ENCODE measurements around the gene SLC43A1.
A peak's percentile ranks its signal among the peaks of the same experiment; 100 is the strongest.

The SLC43A1 gene

DNA sequence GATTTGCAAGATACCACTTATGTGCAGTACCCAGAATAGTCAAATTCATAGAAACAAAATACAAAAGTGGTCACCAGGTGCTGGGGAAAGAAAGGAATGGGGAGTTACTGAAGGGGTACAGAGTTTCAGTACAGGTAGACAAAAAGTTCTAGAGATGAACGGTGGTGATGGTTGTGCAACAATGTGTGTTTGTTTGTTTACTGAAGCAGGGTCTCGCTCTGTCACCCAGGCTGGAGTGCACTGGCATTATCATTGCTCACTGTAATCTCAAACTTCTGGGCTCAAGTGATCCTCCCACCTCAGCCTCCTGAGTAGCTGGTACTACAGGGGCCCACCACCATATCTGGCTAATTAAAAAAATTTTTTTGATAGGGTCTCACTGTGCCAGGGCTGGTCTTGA, 39.9 kb upstream of the SLC43A1 start:
- Histone ChIP-seq H3K9ac (ENCODE audit: low read length) (no peak overlapping the region), H3K23ac (ENCODE audit: low read length) (no peak overlapping the region), H2BK5ac (ENCODE audit: low read depth, low read length, poor library complexity) (no peak overlapping the region), H2BK12ac (ENCODE audit: low read length) (no peak overlapping the region), H3K27ac (ENCODE audit: low read depth, low read length) (no peak overlapping the region), H3K4ac (ENCODE audit: low read depth, low read length) (no peak overlapping the region), H3K27me3 (ENCODE audit: insufficient read depth, low read length) (no peaks in the 10 kb centered on the region), H3K4me1 (ENCODE audit: control insufficient read depth in 1 of 2, insufficient read depth in 2 of 2, low read length in 2 of 2) (peaks cover 4 to 13% of the 10 kb centered on the region in 2 experiments), H3K18ac (ENCODE audit: low read length) (no peak overlapping the region), H3K4me2 (ENCODE audit: low read length) (no peak overlapping the region), H3K79me1 (ENCODE audit: low read length) (no peaks in the 10 kb centered on the region), H4K91ac (ENCODE audit: low read depth, low read length) (no peak overlapping the region), H3K4me3 (ENCODE audit: low read depth, low read length) (no peak overlapping the region), H3K36me3 (ENCODE audit: control insufficient read depth in 1 of 2, insufficient read depth in 2 of 2, low read length in 2 of 2) (no peaks in the 10 kb centered on the region), H3K14ac (ENCODE audit: low read length) (no peak overlapping the region), H4K12ac (ENCODE audit: low read depth, low read length) (no peak overlapping the region), H2BK120ac (ENCODE audit: insufficient read depth, low read length, poor library complexity) (no peak overlapping the region), H3K9me3 (ENCODE audit: insufficient read depth, low read depth, low read length) (peaks cover 4% of the 10 kb centered on the region), H3K79me2 (ENCODE audit: control insufficient read depth, insufficient read depth, low read length, poor library complexity) (no peaks in the 10 kb centered on the region), H4K8ac (ENCODE audit: low read depth, low read length) (no peak overlapping the region), H2AK5ac (ENCODE audit: low read length) (no peak overlapping the region), H2AFZ (ENCODE audit: insufficient read depth, low read length, poor library complexity) (no peak overlapping the region)
- DNase-seq: no peak
- no CpG with 5 or more reads among the region's 2 CpGs for WGBS (ENCODE audit: extremely low coverage, insufficient coverage, insufficient read length)

DNA sequence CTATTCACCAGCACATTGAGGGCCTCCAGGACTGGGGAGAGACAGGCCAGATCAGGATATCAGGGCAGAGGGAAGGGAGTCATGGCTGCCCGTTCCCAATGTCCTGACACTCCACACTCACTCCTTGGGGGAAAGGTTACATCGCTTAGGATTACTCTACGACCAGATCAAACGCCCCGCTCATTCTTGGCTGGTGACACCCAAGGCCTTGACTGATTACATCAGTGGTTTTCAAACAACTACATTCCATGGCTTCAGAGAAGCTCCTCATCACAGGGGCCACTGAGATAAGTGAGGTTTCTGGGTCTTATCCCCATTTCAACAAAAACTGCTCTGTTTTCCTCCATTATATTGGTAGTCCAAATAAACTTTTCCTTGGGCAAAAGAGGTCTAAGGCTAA, 37.0 kb upstream of the SLC43A1 start:
- peaks cover 4 to 13% of the 10 kb centered on the region in 2 experiments for H3K4me1 ChIP-seq (ENCODE audit: control insufficient read depth in 1 of 2, insufficient read depth in 2 of 2, low read length in 2 of 2)
- H3K79me1 ChIP-seq (ENCODE audit: low read length): no peaks in the 10 kb centered on the region
- H3K4me2 ChIP-seq (ENCODE audit: low read length): no peak overlapping the region
- no peak overlapping the region for H2BK12ac ChIP-seq (ENCODE audit: low read length)
- H2AFZ ChIP-seq (ENCODE audit: insufficient read depth, low read length, poor library complexity): no peak overlapping the region
- H4K12ac ChIP-seq (ENCODE audit: low read depth, low read length): no peak overlapping the region
- H3K27ac ChIP-seq (ENCODE audit: low read depth, low read length): no peak overlapping the region
- no peak overlapping the region for H2BK5ac ChIP-seq (ENCODE audit: low read depth, low read length, poor library complexity)
- no peak overlapping the region for H3K4ac ChIP-seq (ENCODE audit: low read depth, low read length)
- no peak overlapping the region for H3K14ac ChIP-seq (ENCODE audit: low read length)
- H2AK5ac ChIP-seq (ENCODE audit: low read length): no peak overlapping the region
- WGBS (ENCODE audit: extremely low coverage, insufficient coverage, insufficient read length): no CpG with 5 or more reads among the region's 5 CpGs
- no peaks in the 10 kb centered on the region for H3K79me2 ChIP-seq (ENCODE audit: control insufficient read depth, insufficient read depth, low read length, poor library complexity)
- no peak overlapping the region for H3K23ac ChIP-seq (ENCODE audit: low read length)
- H3K4me3 ChIP-seq (ENCODE audit: low read depth, low read length): no peak overlapping the region
- peaks cover 4% of the 10 kb centered on the region for H3K9me3 ChIP-seq (ENCODE audit: insufficient read depth, low read depth, low read length)
- DNase-seq: peak; percentile 89 to 97
- H3K27me3 ChIP-seq (ENCODE audit: insufficient read depth, low read length): no peaks in the 10 kb centered on the region
- H3K9ac ChIP-seq (ENCODE audit: low read length): no peak overlapping the region
- H2BK120ac ChIP-seq (ENCODE audit: insufficient read depth, low read length, poor library complexity): no peak overlapping the region
- no peaks in the 10 kb centered on the region for H3K36me3 ChIP-seq (ENCODE audit: control insufficient read depth in 1 of 2, insufficient read depth in 2 of 2, low read length in 2 of 2)
- H3K18ac ChIP-seq (ENCODE audit: low read length): no peak overlapping the region
- H4K8ac ChIP-seq (ENCODE audit: low read depth, low read length): no peak overlapping the region
- H4K91ac ChIP-seq (ENCODE audit: low read depth, low read length): no peak overlapping the region

- no CpG with 5 or more reads among the region's 4 CpGs for WGBS (ENCODE audit: extremely low coverage, insufficient coverage, insufficient read length)
- no peak overlapping the region for H3K18ac ChIP-seq (ENCODE audit: low read length)
These were observed 36.4 kb upstream of the SLC43A1 start for GRCh38 chr11:57551941-57552340.

GRCh38 chr11:57549983-57550382, 34.5 kb upstream of the SLC43A1 start:
- Histone ChIP-seq H3K9me3 (ENCODE audit: insufficient read depth, low read depth, low read length) (no peaks in the 10 kb centered on the region), H3K23ac (ENCODE audit: low read length) (no peak overlapping the region), H3K79me1 (ENCODE audit: low read length) (no peaks in the 10 kb centered on the region), H3K27ac (ENCODE audit: low read depth, low read length) (no peak overlapping the region), H4K8ac (ENCODE audit: low read depth, low read length) (no peak overlapping the region), H3K18ac (ENCODE audit: low read length) (no peak overlapping the region), H3K4me2 (ENCODE audit: low read length) (no peak overlapping the region), H4K91ac (ENCODE audit: low read depth, low read length) (no peak overlapping the region), H3K14ac (ENCODE audit: low read length) (no peak overlapping the region), H3K36me3 (ENCODE audit: control insufficient read depth in 1 of 2, insufficient read depth in 2 of 2, low read length in 2 of 2) (no peaks in the 10 kb centered on the region), H2AK5ac (ENCODE audit: low read length) (no peak overlapping the region), H3K79me2 (ENCODE audit: control insufficient read depth, insufficient read depth, low read length, poor library complexity) (no peaks in the 10 kb centered on the region), H2BK5ac (ENCODE audit: low read depth, low read length, poor library complexity) (no peak overlapping the region), H3K4me3 (ENCODE audit: low read depth, low read length) (no peak overlapping the region), H2AFZ (ENCODE audit: insufficient read depth, low read length, poor library complexity) (no peak overlapping the region), H2BK120ac (ENCODE audit: insufficient read depth, low read length, poor library complexity) (no peak overlapping the region), H3K4me1 (ENCODE audit: control insufficient read depth in 1 of 2, insufficient read depth in 2 of 2, low read length in 2 of 2) (peaks cover 4 to 13% of the 10 kb centered on the region in 2 experiments), H3K4ac (ENCODE audit: low read depth, low read length) (no peak overlapping the region), H3K9ac (ENCODE audit: low read length) (no peak overlapping the region), H2BK12ac (ENCODE audit: low read length) (no peak overlapping the region), H3K27me3 (ENCODE audit: insufficient read depth, low read length) (no peaks in the 10 kb centered on the region), H4K12ac (ENCODE audit: low read depth, low read length) (no peak overlapping the region)
- WGBS (ENCODE audit: extremely low coverage, insufficient coverage, insufficient read length): no CpG with 5 or more reads among the region's 8 CpGs
- no peak for DNase-seq

More at GRCh38 chr11:57551941-57552340, 36.4 kb upstream of the SLC43A1 start:
- Histone ChIP-seq H3K79me1 (ENCODE audit: low read length) (no peaks in the 10 kb centered on the region), H3K4me2 (ENCODE audit: low read length) (no peak overlapping the region), H3K4me3 (ENCODE audit: low read depth, low read length) (no peak overlapping the region), H4K12ac (ENCODE audit: low read depth, low read length) (no peak overlapping the region), H2AK5ac (ENCODE audit: low read length) (no peak overlapping the region), H2BK5ac (ENCODE audit: low read depth, low read length, poor library complexity) (no peak overlapping the region), H3K9me3 (ENCODE audit: insufficient read depth, low read depth, low read length) (peaks cover 4% of the 10 kb centered on the region), H3K23ac (ENCODE audit: low read length) (no peak overlapping the region), H3K79me2 (ENCODE audit: control insufficient read depth, insufficient read depth, low read length, poor library complexity) (no peaks in the 10 kb centered on the region), H2BK12ac (ENCODE audit: low read length) (no peak overlapping the region), H4K91ac (ENCODE audit: low read depth, low read length) (no peak overlapping the region), H3K27me3 (ENCODE audit: insufficient read depth, low read length) (no peaks in the 10 kb centered on the region), H2AFZ (ENCODE audit: insufficient read depth, low read length, poor library complexity) (no peak overlapping the region), H3K36me3 (ENCODE audit: control insufficient read depth in 1 of 2, insufficient read depth in 2 of 2, low read length in 2 of 2) (no peaks in the 10 kb centered on the region), H3K4me1 (ENCODE audit: control insufficient read depth in 1 of 2, insufficient read depth in 2 of 2, low read length in 2 of 2) (peaks cover 4 to 13% of the 10 kb centered on the region in 2 experiments), H3K4ac (ENCODE audit: low read depth, low read length) (no peak overlapping the region), H3K9ac (ENCODE audit: low read length) (no peak overlapping the region), H4K8ac (ENCODE audit: low read depth, low read length) (no peak overlapping the region), H3K14ac (ENCODE audit: low read length) (no peak overlapping the region), H2BK120ac (ENCODE audit: insufficient read depth, low read length, poor library complexity) (no peak overlapping the region), H3K27ac (ENCODE audit: low read depth, low read length) (no peak overlapping the region)
- DNase-seq: no peak
